Karpas-422 (cell line): Measurements from ENCODE around the gene LDB1. TPM values are rescaled to one million over a fixed set of nuclear protein-coding genes. Genes with fewer than 3 reads are reported as not detected.

ENCODE experiments used
- DNase-seq: peaks from one replicate; pipeline ENCODE4 v3.0.0-alpha.2; 2015
- H2AFZ ChIP-seq: fragments of 200-600 bp; sonication (generic); 2 replicates; pipeline ENCODE4 v1.6.1; 2014; ENCODE audit warnings: antibody characterized with exemption, low read length, mixed read lengths
- H3K27ac ChIP-seq: fragments of 200-600 bp; sonication (generic); 2 replicates; pipeline ENCODE4 v1.5.1; 2014; ENCODE audit warnings: mild to moderate bottlenecking, low read length, moderate library complexity
- H3K27me3 ChIP-seq: fragments of 200-600 bp; sonication (generic); 2 replicates; pipeline ENCODE4 v1.6.1; 2014; ENCODE audit warnings: low read length, mixed read lengths
- H3K36me3 ChIP-seq: fragments of 200-600 bp; sonication (generic); 2 replicates; pipeline ENCODE4 v1.6.1; 2014; ENCODE audit warnings: low read length, mixed read lengths; ENCODE audit not compliant: insufficient read depth
- H3K4me1 ChIP-seq: fragments of 200-600 bp; sonication (generic); 2 replicates; pipeline ENCODE4 v1.6.1; 2014; ENCODE audit warnings: mild to moderate bottlenecking, low read length, mixed read lengths
- H3K4me2 ChIP-seq: fragments of 200-600 bp; sonication (generic); 2 replicates; pipeline ENCODE4 v1.6.1; 2014; ENCODE audit warnings: low read length, low read depth, mild to moderate bottlenecking; ENCODE audit not compliant: poor library complexity, severe bottlenecking
- H3K4me3 ChIP-seq: fragments of 200-600 bp; sonication (generic); 2 replicates; pipeline ENCODE4 v1.5.1; 2014; ENCODE audit warnings: mild to moderate bottlenecking, antibody characterized with exemption, low read length, mixed read lengths
- H3K79me2 ChIP-seq: fragments of 200-600 bp; sonication (generic); 2 replicates; pipeline ENCODE4 v1.6.1; 2014; ENCODE audit warnings: mild to moderate bottlenecking, low read length, mixed read lengths
- H3K9ac ChIP-seq: fragments of 200-600 bp; sonication (generic); 2 replicates; pipeline ENCODE4 v1.6.0; 2014; ENCODE audit warnings: low read length
- H3K9me2 ChIP-seq: fragments of 200-600 bp; sonication (generic), shearing (Covaris generic); replicated peaks from 2 replicates; pipeline ENCODE4 v1.6.0; 2014; ENCODE audit warnings: mild to moderate bottlenecking, low read length, moderate library complexity; ENCODE audit not compliant: insufficient read depth
- H3K9me3 ChIP-seq: fragments of 300-700, 200-600 bp; sonication (generic); 2 replicates; pipeline ENCODE4 v1.6.1; 2014; ENCODE audit warnings: low read length, mixed read lengths
- H4K20me1 ChIP-seq: fragments of 200-600 bp; sonication (generic); 2 replicates; pipeline ENCODE4 v1.6.1; 2014; ENCODE audit warnings: mild to moderate bottlenecking, antibody characterized with exemption, low read length, low read depth; ENCODE audit not compliant: insufficient read depth
- total RNA-seq: library from RNA; depleted of rRNA; stranded (reverse); fragments of >200 nt; shearing (Covaris generic); gene quantifications from 2 replicates; pipeline ENCODE4 v1.2.3, GENCODE V29; 2014; ENCODE audit warnings: low replicate concordance

Gene LDB1
- total RNA-seq, 1 experiment from 2014 or later, result 24.7 TPM

DNA sequence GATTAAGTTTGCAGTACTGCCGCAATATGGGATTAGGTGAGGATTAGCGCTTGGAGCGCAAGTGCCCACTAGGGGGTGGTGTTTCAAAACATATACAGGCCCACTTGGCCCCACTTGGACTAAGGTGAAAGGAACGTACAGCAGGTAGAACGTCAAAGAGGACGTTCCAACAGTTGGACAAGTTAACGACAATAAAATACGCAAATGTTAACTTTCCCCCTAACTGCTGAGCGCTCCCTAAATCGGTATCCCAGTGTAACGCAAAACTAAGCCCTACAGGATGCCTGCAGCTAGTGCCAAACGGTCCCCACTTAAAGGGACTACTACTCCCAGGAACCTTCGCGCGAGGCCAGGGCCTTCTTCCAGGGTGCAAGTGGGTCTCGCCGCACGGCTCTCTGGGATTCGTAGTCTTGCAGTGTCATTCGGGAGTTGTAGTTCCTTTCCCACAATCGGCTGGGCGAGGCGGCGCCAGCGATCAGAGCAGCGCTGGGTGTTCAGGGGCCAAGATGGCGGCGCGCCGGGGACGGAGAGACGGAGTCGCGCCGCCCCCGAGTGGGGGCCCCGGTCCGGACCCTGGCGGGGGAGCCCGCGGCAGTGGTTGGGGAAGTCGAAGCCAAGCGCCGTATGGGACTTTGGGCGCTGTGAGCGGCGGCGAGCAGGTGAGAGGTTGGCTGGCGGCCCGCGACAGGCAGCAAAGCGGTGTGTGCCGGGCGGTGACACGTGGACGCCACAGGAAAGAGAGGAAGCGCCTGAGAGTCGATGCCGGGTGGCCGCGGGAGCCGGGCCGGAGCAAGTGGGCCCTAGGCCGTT lies 12.6 kb upstream of the LDB1 start, which contains the start of gene PPRC1:
TSS of gene PPRC1 (plus strand) at position 478 of the 810 bp plus-strand sequence. CDS start at position 507, 29 bp downstream.
- Histone ChIP-seq H3K4me3 (peak within 1 kb of the TSS; percentile 94), H3K9me3 (no peaks in the 10 kb centered on the region), H3K4me2 (peak within 1 kb of the TSS; percentile 73), H4K20me1 (no peaks in the 10 kb centered on the region; the same call in 1 of the 2 replicates), H3K4me1 (peaks cover 20% of the 10 kb centered on the region), H3K9ac (peak within 1 kb of the TSS; percentile 92), H2AFZ (peak within 1 kb of the TSS; percentile 94), H3K27ac (peak within 1 kb of the TSS; percentile 72), H3K9me2 (no peaks in the 10 kb centered on the region), H3K36me3 (no peaks in the 10 kb centered on the region; the same call in 1 of the 2 replicates), H3K79me2 (peaks cover 48% of the 10 kb centered on the region), H3K27me3 (no peaks in the 10 kb centered on the region)
- peak; percentile 96 for DNase-seq

DNA sequence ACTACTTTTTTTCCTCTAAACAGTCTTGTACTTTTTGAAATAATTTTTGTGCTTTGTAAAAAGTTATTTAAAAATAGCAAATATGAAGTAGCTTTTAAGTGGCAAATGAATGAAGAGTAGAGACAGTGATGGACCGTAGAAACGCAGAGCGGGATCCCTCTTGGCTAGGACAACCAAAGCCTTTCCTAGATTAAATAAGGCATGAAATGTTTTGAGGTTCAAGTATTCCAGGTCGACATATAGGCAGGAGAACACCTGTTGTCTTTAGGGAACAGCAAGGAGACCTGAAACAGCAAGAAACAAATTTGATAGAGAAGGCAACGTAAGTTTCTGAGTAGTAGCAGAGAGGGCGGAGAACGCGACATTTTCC lies 12.0 kb upstream of the LDB1 start:
- H2AFZ ChIP-seq, result peak overlapping the region; percentile 94
- peak overlapping the region; percentile 94 for H3K4me3 ChIP-seq
- H3K79me2 ChIP-seq, result peaks cover 42% of the 10 kb centered on the region
- DNase-seq, result no peak
- H3K9me3 ChIP-seq, result no peaks in the 10 kb centered on the region
- no peaks in the 10 kb centered on the region; the same call in 1 of the 2 replicates for H4K20me1 ChIP-seq
- peak overlapping the region; percentile 39; the same call in 1 of the 2 replicates for H3K27ac ChIP-seq
- peaks cover 20% of the 10 kb centered on the region for H3K4me1 ChIP-seq
- no peaks in the 10 kb centered on the region for H3K27me3 ChIP-seq
- no peaks in the 10 kb centered on the region; the same call in 1 of the 2 replicates for H3K36me3 ChIP-seq
- H3K9me2 ChIP-seq, result no peaks in the 10 kb centered on the region
- peak overlapping the region; percentile 61 for H3K9ac ChIP-seq
- H3K4me2 ChIP-seq, result peak overlapping the region; percentile 73

DNA sequence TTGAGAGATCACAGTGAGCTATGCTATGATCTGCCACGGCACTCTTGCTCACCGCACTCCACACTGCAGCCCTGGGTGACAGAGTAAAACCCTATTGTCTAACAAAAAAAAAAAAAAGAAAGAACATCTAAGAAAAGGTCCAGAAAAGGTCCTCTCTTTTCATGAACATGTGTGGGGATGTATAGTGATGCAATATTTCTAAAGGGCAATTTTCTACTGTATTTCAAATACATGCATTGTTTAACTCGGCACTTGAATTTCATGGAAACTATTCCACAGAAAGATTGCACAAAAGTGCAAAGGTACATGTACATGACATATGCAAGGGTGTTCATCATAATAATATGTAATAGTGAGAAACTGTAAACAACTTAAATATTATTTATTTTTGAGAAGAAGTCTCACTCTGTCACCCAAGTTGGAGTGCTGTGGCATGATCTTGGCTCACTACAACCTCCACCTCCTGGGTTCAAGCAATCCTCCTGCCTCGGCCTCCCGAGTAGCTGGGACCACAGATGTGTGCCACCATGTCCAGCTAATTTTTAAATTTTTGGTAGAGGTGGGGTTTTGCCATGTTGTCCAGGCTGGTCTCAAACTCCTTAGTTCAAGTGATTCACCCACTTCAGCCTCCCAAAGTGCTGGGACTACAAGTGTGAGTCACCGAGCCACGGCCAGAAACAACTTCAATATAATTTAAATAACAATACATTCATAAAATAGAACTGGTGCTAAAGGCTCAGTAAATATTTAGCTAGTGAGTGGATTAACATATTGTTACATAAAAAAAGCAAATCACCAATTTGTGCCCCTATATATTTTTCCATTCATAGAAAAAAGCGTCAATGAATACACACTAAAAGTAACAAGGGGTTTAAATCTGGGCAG lies 11.4 kb upstream of the LDB1 start:
- Histone ChIP-seq H3K27ac (peak overlapping the region; percentile 39; the same call in 1 of the 2 replicates), H4K20me1 (no peaks in the 10 kb centered on the region; the same call in 1 of the 2 replicates), H3K36me3 (no peaks in the 10 kb centered on the region; the same call in 1 of the 2 replicates), H3K4me3 (no peak overlapping the region), H3K4me2 (peak overlapping the region; percentile 73), H3K79me2 (peaks cover 36% of the 10 kb centered on the region), H3K9me3 (no peaks in the 10 kb centered on the region), H2AFZ (peak overlapping the region; percentile 94), H3K4me1 (peaks cover 20% of the 10 kb centered on the region), H3K9me2 (no peaks in the 10 kb centered on the region), H3K27me3 (no peaks in the 10 kb centered on the region), H3K9ac (peak overlapping the region; percentile 61)
- DNase-seq, result no peak

DNA sequence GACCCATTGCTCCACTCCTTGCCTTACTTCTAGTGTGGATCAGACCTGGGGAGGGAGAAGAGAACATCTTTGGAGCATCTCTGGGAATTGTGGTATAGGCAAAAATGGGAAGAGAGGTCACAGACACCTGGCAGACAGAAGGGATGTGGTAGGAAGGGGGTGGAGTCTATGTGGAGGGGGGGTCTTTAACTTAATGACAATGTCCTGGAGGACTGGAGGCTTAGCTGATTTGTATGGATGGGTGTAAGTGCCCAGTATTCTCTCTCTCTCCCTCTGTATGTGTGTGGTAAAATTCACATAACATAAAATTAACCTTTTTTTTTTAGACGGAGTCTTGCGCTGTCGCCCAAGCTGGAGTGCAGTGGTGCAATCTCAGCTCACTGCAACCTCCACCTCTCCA lies 3.1 kb upstream of the LDB1 start:
- Histone ChIP-seq H3K4me1 (peaks cover 20% of the 10 kb centered on the region), H3K9me3 (no peaks in the 10 kb centered on the region), H3K4me2 (no peak overlapping the region), H3K27ac (no peak overlapping the region), H3K9me2 (no peaks in the 10 kb centered on the region), H3K79me2 (peaks cover 16% of the 10 kb centered on the region), H3K36me3 (no peaks in the 10 kb centered on the region), H2AFZ (no peak overlapping the region), H3K9ac (no peak overlapping the region), H3K4me3 (no peak overlapping the region), H4K20me1 (no peaks in the 10 kb centered on the region), H3K27me3 (no peaks in the 10 kb centered on the region)
- DNase-seq, result no peak

DNA sequence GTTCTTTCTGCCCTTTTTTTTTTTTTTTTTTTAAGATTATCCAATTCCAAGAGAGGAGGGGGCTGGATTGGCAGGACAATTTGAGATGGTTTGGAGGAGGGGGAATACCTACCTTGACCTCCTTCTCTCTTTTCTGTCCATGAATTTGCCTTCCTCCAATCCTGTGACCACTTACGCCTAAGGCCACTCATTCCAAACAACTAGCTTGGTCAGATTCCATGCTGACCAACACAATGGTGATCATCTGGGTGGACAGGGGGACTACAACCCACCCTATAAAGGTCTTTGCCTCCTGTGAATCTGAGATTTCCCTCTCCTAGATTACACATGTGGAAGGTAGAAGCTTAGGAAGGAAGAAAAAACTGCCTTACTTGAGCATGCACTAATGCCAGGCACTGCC lies 2.3 kb upstream of the LDB1 start:
- no peak overlapping the region for H3K27ac ChIP-seq

DNA sequence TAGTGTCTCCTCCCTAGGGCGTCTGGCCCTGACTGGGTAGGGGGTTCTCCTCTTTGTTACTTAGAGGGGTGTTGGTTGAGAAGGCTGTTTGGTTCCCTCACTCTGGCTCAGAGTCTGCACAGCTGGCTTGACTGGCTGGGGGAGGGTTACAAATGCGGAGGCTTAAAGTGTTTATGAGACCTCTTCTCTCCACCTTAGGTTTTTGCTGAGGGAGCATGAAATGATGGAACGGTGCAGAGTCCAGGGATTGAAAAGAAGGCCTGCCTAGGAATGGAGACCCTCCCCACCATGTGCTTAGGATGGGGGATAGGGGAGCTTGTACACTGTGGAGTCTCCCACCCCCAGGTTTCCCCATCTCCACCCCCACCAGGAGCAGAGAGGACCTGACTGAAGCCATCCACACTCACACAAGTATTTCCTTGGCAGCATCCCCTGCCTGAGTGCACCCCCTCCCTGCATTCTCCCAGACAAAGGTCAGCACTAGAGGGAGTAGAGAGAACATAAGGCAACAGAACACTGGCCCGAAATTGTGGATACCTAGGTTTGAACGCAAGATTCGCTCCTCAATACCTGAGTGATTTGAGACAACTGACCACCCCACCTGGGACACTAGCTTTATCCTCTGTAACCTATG lies 1.7 kb upstream of the LDB1 start:
- Histone ChIP-seq H2AFZ (no peak overlapping the region), H3K4me3 (no peak overlapping the region), H3K27ac (no peak overlapping the region), H3K36me3 (no peaks in the 10 kb centered on the region), H3K9me3 (no peaks in the 10 kb centered on the region), H3K27me3 (no peaks in the 10 kb centered on the region), H3K4me2 (peak overlapping the region; percentile 84), H3K9me2 (no peaks in the 10 kb centered on the region), H4K20me1 (no peaks in the 10 kb centered on the region), H3K79me2 (peaks cover 30% of the 10 kb centered on the region), H3K4me1 (peaks cover 34% of the 10 kb centered on the region), H3K9ac (no peak overlapping the region)
- peak; percentile 31 for DNase-seq

More for the DNA sequence above, 2.3 kb upstream of the LDB1 start:
- Histone ChIP-seq H3K27me3 (no peaks in the 10 kb centered on the region), H3K4me2 (no peak overlapping the region), H2AFZ (no peak overlapping the region), H3K9me2 (no peaks in the 10 kb centered on the region), H3K79me2 (peaks cover 24% of the 10 kb centered on the region), H3K4me3 (no peak overlapping the region), H3K4me1 (peaks cover 28% of the 10 kb centered on the region), H3K9ac (no peak overlapping the region), H3K36me3 (no peaks in the 10 kb centered on the region), H4K20me1 (no peaks in the 10 kb centered on the region), H3K9me3 (no peaks in the 10 kb centered on the region)
- DNase-seq, result peak; percentile 23

DNA sequence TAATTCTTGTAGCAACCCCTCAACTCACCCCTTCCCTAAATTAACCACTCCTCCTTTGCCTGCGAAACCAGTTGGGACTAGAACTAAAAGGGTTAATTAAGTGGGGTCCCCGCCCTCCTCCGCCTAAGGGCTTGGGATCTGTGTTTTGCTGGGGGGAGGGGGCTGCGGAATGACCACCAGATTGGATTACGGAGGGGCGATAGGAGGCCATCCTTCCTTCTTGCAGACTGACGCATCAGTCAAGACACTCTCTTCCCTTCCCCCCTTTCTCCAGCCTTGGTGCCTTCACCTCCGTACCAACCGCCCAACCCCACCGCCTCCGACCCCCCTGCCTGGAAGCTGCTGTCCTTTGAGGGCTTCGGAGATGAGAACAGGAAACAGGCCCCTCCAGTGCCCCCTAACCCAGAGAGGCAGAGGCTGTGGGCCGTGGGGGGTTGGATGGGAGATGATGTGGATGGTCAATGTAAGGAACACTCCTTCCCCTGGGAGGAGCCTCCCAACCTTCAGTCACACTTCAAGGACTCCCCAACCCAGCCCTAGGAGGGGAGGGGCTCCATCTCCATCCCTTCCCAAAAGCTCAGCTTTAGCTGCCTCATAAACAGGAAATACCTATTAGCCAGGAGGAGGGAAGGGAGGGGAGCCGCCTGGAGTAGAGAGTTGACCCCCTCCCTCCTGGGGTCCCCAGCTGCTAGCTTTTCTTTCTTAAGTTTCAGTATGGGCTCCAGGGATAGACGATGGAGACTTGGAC lies 997 bp upstream of the LDB1 start:
- Histone ChIP-seq H3K27ac (no peak overlapping the region), H3K4me2 (peak overlapping the region; percentile 84), H3K79me2 (peaks cover 37% of the 10 kb centered on the region), H3K4me3 (peak overlapping the region; percentile 80), H3K9ac (peak overlapping the region; percentile 87), H3K4me1 (peaks cover 40% of the 10 kb centered on the region), H3K9me3 (no peaks in the 10 kb centered on the region), H4K20me1 (no peaks in the 10 kb centered on the region), H3K9me2 (no peaks in the 10 kb centered on the region), H3K36me3 (no peaks in the 10 kb centered on the region), H2AFZ (peak overlapping the region; percentile 56; the same call in 1 of the 2 replicates), H3K27me3 (no peaks in the 10 kb centered on the region)
- peak; percentile 36 for DNase-seq
